H1 (cell line): ENCODE results near the gene ACADVL. TPM values are rescaled to one million over a fixed set of nuclear protein-coding genes. Genes with fewer than 3 reads are reported as not detected.

Experiments
- CTCF ChIA-PET: fragments of 300-600 bp; sonication (Branson Sonifier 250); formaldehyde crosslinking; loops from one replicate; lab custom pipeline; 2021; ENCODE audit not compliant: partially characterized antibody; lab: Charles Lee
- POLR2A ChIA-PET: fragments of 300-600 bp; sonication (Branson Sonifier 250); formaldehyde crosslinking; loops from one replicate; lab custom pipeline; 2021; ENCODE audit warnings: inconsistent platforms; ENCODE audit not compliant: partially characterized antibody; lab: Charles Lee
- DNase-seq, 2 experiments: peaks; one replicate each; pipeline versions ENCODE4 v3.0.0 to v3.0.0-alpha.2; 2010 to 2022; ENCODE audit warnings: low spot score in 2 of 2, low read depth in 1 of 2, mixed read lengths in 1 of 2
- FAIRE-seq: peaks from 2 replicates; lab custom pipeline; 2011; peaks lifted over from hg19 to GRCh38; lab: Jason Lieb, UNC
- H2AFZ ChIP-seq: 2 replicates; pipeline ENCODE4 v1.8.1; 2012; ENCODE audit warnings: low read length, inconsistent platforms
- H2AK5ac ChIP-seq: 2 replicates; pipeline ENCODE4 v1.6.1; 2013; ENCODE audit warnings: low read depth, low read length
- H2BK120ac ChIP-seq: replicated peaks from 2 replicates; pipeline ENCODE3; 2013; ENCODE audit warnings: low read depth, low read length, inconsistent platforms
- H2BK12ac ChIP-seq: 2 replicates; pipeline ENCODE4 v1.6.1; 2013; ENCODE audit warnings: low read depth, low read length
- H2BK15ac ChIP-seq: 2 replicates; pipeline ENCODE4 v1.6.1; 2013; ENCODE audit warnings: low read length
- H2BK20ac ChIP-seq: 2 replicates; pipeline ENCODE4 v1.6.1; 2013; ENCODE audit warnings: low read length
- H2BK5ac ChIP-seq: 2 replicates; pipeline ENCODE4 v1.6.1; 2013; ENCODE audit warnings: low read depth, low read length
- H3K14ac ChIP-seq: 2 replicates; pipeline ENCODE4 v1.6.1; 2013; ENCODE audit warnings: inconsistent platforms; ENCODE audit not compliant: insufficient read length
- H3K18ac ChIP-seq: 2 replicates; pipeline ENCODE4 v1.6.1; 2013; ENCODE audit warnings: low read length; ENCODE audit errors: extremely low read depth
- H3K23ac ChIP-seq: 2 replicates; pipeline ENCODE4 v1.6.1; 2013; ENCODE audit warnings: inconsistent platforms; ENCODE audit not compliant: insufficient read length
- H3K23me2 ChIP-seq: 2 replicates; pipeline ENCODE4 v1.6.1; 2013; ENCODE audit warnings: low read depth, low read length
- H3K27ac ChIP-seq: 2 replicates; pipeline ENCODE4 v1.6.1; 2011; ENCODE audit warnings: low read depth, low read length, inconsistent platforms
- H3K27me3 ChIP-seq, 4 experiments: replicated peaks in 1 of 4; 1 replicate in 1 of 4; 2 replicates in 3 of 4; pipeline versions ENCODE4 v1.6.1 to v1.8.1; 2011 to 2013; ENCODE audit warnings: low read length in 3 of 4, mild to moderate bottlenecking in 3 of 4, inconsistent platforms in 2 of 4, mixed read lengths in 2 of 4, moderate library complexity in 1 of 4; ENCODE audit not compliant: control insufficient read depth in 3 of 4, insufficient read depth in 3 of 4; ENCODE audit errors: extremely low read depth in 1 of 4
- H3K36me3 ChIP-seq, 4 experiments: 2 replicates each; pipeline versions ENCODE4 v1.6.1 to v1.8.1; 2011 to 2013; ENCODE audit warnings: mild to moderate bottlenecking in 4 of 4, low read length in 3 of 4, moderate library complexity in 2 of 4, control low read depth in 1 of 4, inconsistent platforms in 1 of 4; ENCODE audit not compliant: insufficient read depth in 4 of 4, control insufficient read depth in 2 of 4
- H3K4ac ChIP-seq: replicated peaks from 2 replicates; pipeline ENCODE3; 2013; ENCODE audit warnings: low read length, low read depth, mixed read lengths, inconsistent platforms; ENCODE audit not compliant: insufficient read length
- H3K4me1 ChIP-seq, 4 experiments: replicated peaks in 1 of 4; 1 replicate in 1 of 4; 2 replicates in 3 of 4; pipeline versions ENCODE4 v1.6.1 to v1.8.1; 2011 to 2013; ENCODE audit warnings: low read length in 3 of 4, inconsistent platforms in 2 of 4, mixed read lengths in 1 of 4; ENCODE audit not compliant: insufficient read depth in 4 of 4, control insufficient read depth in 3 of 4
- H3K4me2 ChIP-seq, 2 experiments: 2 replicates each; pipeline versions ENCODE4 v1.6.1 to v1.8.1; 2011 to 2013; ENCODE audit warnings: low read depth in 2 of 2, low read length in 2 of 2, control low read depth in 1 of 2, inconsistent platforms in 1 of 2, mild to moderate bottlenecking in 1 of 2; ENCODE audit not compliant: insufficient read depth in 1 of 2
- H3K4me3 ChIP-seq, 4 experiments: fragments of 200-600, 300-600 bp in 1 of 4; sonication (generic), shearing (Covaris generic), sonication (Bioruptor Twin) in 1 of 4; 2 replicates each; pipeline versions ENCODE4 v1.5.1 to v1.8.1; 2011 to 2016; ENCODE audit warnings: low read length in 4 of 4, low read depth in 3 of 4, control low read depth in 2 of 4, inconsistent platforms in 2 of 4, mild to moderate bottlenecking in 2 of 4, mixed read lengths in 1 of 4, moderate library complexity in 1 of 4; ENCODE audit not compliant: insufficient read depth in 2 of 4; ENCODE audit errors: extremely low read depth in 1 of 4
- H3K56ac ChIP-seq: replicated peaks from 2 replicates; pipeline ENCODE3; 2013; ENCODE audit warnings: low read depth, mild to moderate bottlenecking, mixed read lengths, low read length, inconsistent platforms; ENCODE audit not compliant: insufficient read length
- H3K79me1 ChIP-seq: 2 replicates; pipeline ENCODE4 v1.6.1; 2013; ENCODE audit warnings: low read depth, low read length, control low read depth
- H3K79me2 ChIP-seq, 2 experiments: 2 replicates each; pipeline versions ENCODE4 v1.6.1 to v1.8.1; 2012 to 2013; ENCODE audit warnings: low read length in 2 of 2, mild to moderate bottlenecking in 2 of 2, inconsistent platforms in 1 of 2; ENCODE audit not compliant: insufficient read depth in 2 of 2, control insufficient read depth in 1 of 2
- H3K9ac ChIP-seq, 4 experiments: replicated peaks in 1 of 4; 1 replicate in 1 of 4; 2 replicates in 3 of 4; pipeline versions ENCODE4 v1.6.1 to v1.8.1; 2011 to 2013; ENCODE audit warnings: low read depth in 3 of 4, low read length in 3 of 4, control low read depth in 2 of 4, mild to moderate bottlenecking in 2 of 4, moderate library complexity in 2 of 4, inconsistent platforms in 1 of 4; ENCODE audit errors: extremely low read depth in 1 of 4
- H3K9me3 ChIP-seq, 2 experiments: 2 replicates each; pipeline versions ENCODE4 v1.6.1 to v1.8.1; 2012 to 2013; ENCODE audit warnings: mild to moderate bottlenecking in 2 of 2, moderate library complexity in 2 of 2, control low read depth in 1 of 2, inconsistent platforms in 1 of 2, low read depth in 1 of 2, low read length in 1 of 2, mixed read lengths in 1 of 2; ENCODE audit not compliant: insufficient read depth in 2 of 2
- H4K20me1 ChIP-seq, 2 experiments: replicated peaks in 1 of 2; 2 replicates each; pipeline versions ENCODE3 to v1.8.1; 2011 to 2013; ENCODE audit warnings: inconsistent platforms in 2 of 2, low read length in 2 of 2, mild to moderate bottlenecking in 1 of 2; ENCODE audit not compliant: insufficient read depth in 2 of 2, control insufficient read depth in 1 of 2
- H4K5ac ChIP-seq: 2 replicates; pipeline ENCODE4 v1.6.1; 2013; ENCODE audit warnings: low read length, low read depth, mixed read lengths, inconsistent platforms; ENCODE audit not compliant: insufficient read length
- H4K8ac ChIP-seq: 2 replicates; pipeline ENCODE4 v1.8.0; 2013; ENCODE audit warnings: mild to moderate bottlenecking, moderate library complexity, low read length, inconsistent platforms; ENCODE audit not compliant: insufficient read depth; ENCODE audit errors: extremely low read depth
- H4K91ac ChIP-seq: replicated peaks from 2 replicates; pipeline ENCODE3; 2013; ENCODE audit warnings: low read length, mixed read lengths, inconsistent platforms; ENCODE audit not compliant: insufficient read length
- ASH2L ChIP-seq: fragments of 200-600, 300-600 bp; sonication (generic); IDR thresholded peaks from one replicate; pipeline ENCODE4 v1.7.1; 2017; ENCODE audit warnings: low read length
- FOSL1 ChIP-seq: IDR thresholded peaks from 2 replicates; pipeline ENCODE4 v1.6.1; 2011; ENCODE audit warnings: mild to moderate bottlenecking, low read depth, low read length, moderate library complexity; ENCODE audit not compliant: insufficient read depth
- KDM4A ChIP-seq: IDR thresholded peaks from one replicate; pipeline ENCODE4 v1.7.1; 2012; ENCODE audit warnings: low read depth, mild to moderate bottlenecking, moderate library complexity, low read length, inconsistent platforms; ENCODE audit not compliant: severe bottlenecking
- SIN3A ChIP-seq, 2 experiments: IDR thresholded peaks in 1 of 2; conservative IDR thresholded peaks in 1 of 2; 2 replicates each; pipeline ENCODE4 v1.6.1; 2011 to 2012; ENCODE audit warnings: low read length in 2 of 2, improper control_type of control experiment in 1 of 2, low read depth in 1 of 2, mild to moderate bottlenecking in 1 of 2
- SP1 ChIP-seq: IDR thresholded peaks from 2 replicates; pipeline ENCODE4 v1.6.1; 2011; ENCODE audit warnings: low read depth, low read length
- SP4 ChIP-seq: IDR thresholded peaks from 2 replicates; pipeline ENCODE4 v1.6.1; 2012; ENCODE audit warnings: low read length, inconsistent platforms
- ZNF274 ChIP-seq: IDR thresholded peaks from 2 replicates; pipeline ENCODE4 v1.7.0; 2012; ENCODE audit warnings: low read length, borderline replicate concordance; ENCODE audit errors: extremely low read depth
- WGBS, 2 experiments: shearing (Covaris generic) in 1 of 2; methylation state at CpG; one replicate each; pipeline versions ENCODE4 v1.1.6 to v1.1.7; 2013 to 2015; ENCODE audit warnings: low lambda C conversion rate in 2 of 2, mixed read lengths in 2 of 2, inconsistent platforms in 1 of 2, low coverage in 1 of 2, missing lambda C conversion rate in 1 of 2; ENCODE audit not compliant: insufficient replicate concordance in 2 of 2, insufficient coverage in 1 of 2, insufficient read length in 1 of 2; ENCODE audit errors: extremely low coverage in 1 of 2, missing lambda C conversion rate in 1 of 2; 5-methylcytosine and 5-hydroxymethylcytosine counted together
- polyA plus RNA-seq, 7 experiments: library from polyadenylated mRNA; depleted of rRNA in 3 of 7; stranded (reverse) in 5 of 7; unstranded in 2 of 7; fragments of >200 nt in 5 of 7; fragments of 200-250 nt in 2 of 7; gene quantifications; 1 replicate in 5 of 7; 2 replicates in 1 of 7; 4 replicates in 1 of 7; pipeline versions ENCODE4 v1.2.1 to v1.2.3, GENCODE V29; 2011 to 2013; ENCODE audit warnings: missing spikeins in 2 of 7, mixed read lengths in 2 of 7
- total RNA-seq: library from RNA; stranded (reverse); fragmentation: NEBNext Ultra II Directional; extraction: Animal tissue kit (Norgen Biotek cat#: 25700); gene quantifications from 2 replicates; pipeline ENCODE4 v1.2.1, GENCODE V29; 2021

Gene ACADVL
- total and polyA plus RNA-seq, 2 of the 8 experiments (the other 6 are each of a cell fraction or from before 2014, with no cell fraction given) = 181 to 231 TPM

GRCh38 chr17:7195971-7196370, 23.8 kb upstream of the ACADVL start:
- TF ChIP-seq SP4 (no peak), SP1 (no peak), FOSL1 (no peak), SIN3A (conservative IDR thresholded peaks at IDR 0.05 in 1 of 2, IDR thresholded peaks at IDR 0.05 in 1 of 2; ENCODE audit: low read depth in 1 of 2, low read length in 2 of 2) (no peak), ZNF274 (no peak), ASH2L (no peak), KDM4A (no peak)
- H2BK120ac ChIP-seq = no peak overlapping the region
- ChIA-PET CTCF (interaction anchor here (0.5 to 1.8 kb wide), 6 partner anchors 11 to 150 kb away, joined by 3 to 7 read pairs (median 5); no protein-coding TSS in a partner anchor), POLR2A (interaction anchor here (0.8 to 1.4 kb wide), 5 partner anchors 10 to 60 kb away, joined by 3 to 4 read pairs (median 3); no protein-coding TSS in a partner anchor)
- no peak overlapping the region for H2BK12ac ChIP-seq
- no peak overlapping the region for H3K56ac ChIP-seq
- no peaks in the 10 kb centered on the region for H3K27me3 ChIP-seq
- no peak overlapping the region for H2AFZ ChIP-seq
- FAIRE-seq (no peak), DNase-seq (no peak)
- no peak overlapping the region for H2BK5ac ChIP-seq
- H2AK5ac ChIP-seq = no peak overlapping the region
- WGBS, 2 experiments = 94% methylated on average over 12 of the region's 12 CpGs; no CpG with 5 or more reads in 1 of the 2 experiments
- no peaks in the 10 kb centered on the region for H3K79me2 ChIP-seq
- H3K9ac ChIP-seq = no peak overlapping the region
- no peak overlapping the region for H2BK15ac ChIP-seq
- no peak overlapping the region for H4K5ac ChIP-seq
- H3K27ac ChIP-seq = no peak overlapping the region
- peaks cover 5 to 11% of the 10 kb centered on the region in 2 experiments for H4K20me1 ChIP-seq
- H3K4me2 ChIP-seq = no peak overlapping the region
- H3K79me1 ChIP-seq = no peaks in the 10 kb centered on the region
- H3K9me3 ChIP-seq = no peaks in the 10 kb centered on the region
- no peak overlapping the region for H3K14ac ChIP-seq
- no peaks in the 10 kb centered on the region for H3K4me1 ChIP-seq
- peaks cover 16 to 44% (median 30%) of the 10 kb centered on the region in 4 experiments; a peak in 7 of 8 replicates for H3K36me3 ChIP-seq
- H2BK20ac ChIP-seq = no peak overlapping the region
- H3K23me2 ChIP-seq = no peaks in the 10 kb centered on the region
- no peak overlapping the region for H4K8ac ChIP-seq
- H3K4ac ChIP-seq = no peak overlapping the region
- no peak overlapping the region for H3K18ac ChIP-seq
- H3K4me3 ChIP-seq = no peak overlapping the region
- H3K23ac ChIP-seq = no peak overlapping the region
- H4K91ac ChIP-seq = no peak overlapping the region
